ENCODE results near the gene VPS4A. TPM values are rescaled to one million over a fixed set of nuclear protein-coding genes. Genes with fewer than 3 reads are reported as not detected.

VPS4A gene
- total RNA-seq, 1 donor from 2014 or later = 29.2 TPM

GRCh38 chr16:69323415-69323814 lies 12.3 kb downstream of the VPS4A start:
- H3K36me3 Mint-ChIP-seq (ENCODE audit: low read depth) = peaks cover 35% of the 10 kb centered on the region
- H3K4me1 Mint-ChIP-seq (ENCODE audit: low read depth) = peaks cover 30% of the 10 kb centered on the region
- no peak overlapping the region for H3K27ac Mint-ChIP-seq (ENCODE audit: unreplicated experiment)
- TF ChIP-seq CTCF (IDR thresholded peaks at IDR 0.05) = no peak
- no peaks in the 10 kb centered on the region for H3K27me3 Mint-ChIP-seq (ENCODE audit: low read depth)
- peak; percentile 92 for DNase-seq (ENCODE audit: low spot score)
- H3K4me3 Mint-ChIP-seq (ENCODE audit: unreplicated experiment) = no peak overlapping the region
- H3K9me3 Mint-ChIP-seq (ENCODE audit: low read depth) = no peaks in the 10 kb centered on the region

GRCh38 chr16:69324013-69324531 lies 12.9 kb downstream of the VPS4A start:
- Mint-ChIP-seq H3K27ac (ENCODE audit: unreplicated experiment) (no peak overlapping the region), H3K36me3 (ENCODE audit: low read depth) (peaks cover 34% of the 10 kb centered on the region), H3K4me1 (ENCODE audit: low read depth) (peaks cover 37% of the 10 kb centered on the region), H3K27me3 (ENCODE audit: low read depth) (no peaks in the 10 kb centered on the region), H3K9me3 (ENCODE audit: low read depth) (no peaks in the 10 kb centered on the region), H3K4me3 (ENCODE audit: unreplicated experiment) (no peak overlapping the region)
- TF ChIP-seq CTCF (IDR thresholded peaks at IDR 0.05) = no peak
- peak; percentile 64 for DNase-seq (ENCODE audit: low spot score)

GRCh38 chr16:69324585-69325253 lies 13.6 kb downstream of the VPS4A start:
- H3K4me1 Mint-ChIP-seq (ENCODE audit: low read depth) = peaks cover 43% of the 10 kb centered on the region
- peaks cover 28% of the 10 kb centered on the region for H3K36me3 Mint-ChIP-seq (ENCODE audit: low read depth)
- TF ChIP-seq CTCF (IDR thresholded peaks at IDR 0.05) = no peak
- H3K9me3 Mint-ChIP-seq (ENCODE audit: low read depth) = no peaks in the 10 kb centered on the region
- H3K27ac Mint-ChIP-seq (ENCODE audit: unreplicated experiment) = peak overlapping the region; percentile 17
- no peaks in the 10 kb centered on the region for H3K27me3 Mint-ChIP-seq (ENCODE audit: low read depth)
- H3K4me3 Mint-ChIP-seq (ENCODE audit: unreplicated experiment) = no peak overlapping the region
- peak; percentile 49 for DNase-seq (ENCODE audit: low spot score)

GRCh38 chr16:69325784-69326171 lies 14.6 kb downstream of the VPS4A start:
- Mint-ChIP-seq H3K4me3 (ENCODE audit: unreplicated experiment) (no peak overlapping the region), H3K27me3 (ENCODE audit: low read depth) (no peaks in the 10 kb centered on the region), H3K9me3 (ENCODE audit: low read depth) (no peaks in the 10 kb centered on the region), H3K36me3 (ENCODE audit: low read depth) (peaks cover 25% of the 10 kb centered on the region), H3K27ac (ENCODE audit: unreplicated experiment) (peak overlapping the region; percentile 59), H3K4me1 (ENCODE audit: low read depth) (peaks cover 44% of the 10 kb centered on the region)
- no peak for TF ChIP-seq CTCF (IDR thresholded peaks at IDR 0.05)
- DNase-seq (ENCODE audit: low spot score) = peak; percentile 41

- H3K9me3 Mint-ChIP-seq (ENCODE audit: low read depth) = no peaks in the 10 kb centered on the region
- DNase-seq (ENCODE audit: low spot score) = peak; percentile 6
- no peak overlapping the region for H3K4me3 Mint-ChIP-seq (ENCODE audit: unreplicated experiment)
- H3K36me3 Mint-ChIP-seq (ENCODE audit: low read depth) = peaks cover 21% of the 10 kb centered on the region
- H3K4me1 Mint-ChIP-seq (ENCODE audit: low read depth) = peaks cover 46% of the 10 kb centered on the region
- peak overlapping the region; percentile 59 for H3K27ac Mint-ChIP-seq (ENCODE audit: unreplicated experiment)
- TF ChIP-seq CTCF (IDR thresholded peaks at IDR 0.05) = no peak
- H3K27me3 Mint-ChIP-seq (ENCODE audit: low read depth) = no peaks in the 10 kb centered on the region
Observed at GRCh38 chr16:69326172-69326873, 15.2 kb downstream of the VPS4A start.
